ENCODE data around the gene GARRE1.

Gene GARRE1

GRCh38 chr19:34299576-34299975, 45.2 kb downstream of the GARRE1 start:
- no peak for DNase-seq

GRCh38 chr19:34300380-34300779, 46.0 kb downstream of the GARRE1 start:
- DNase-seq, result no peak

GRCh38 chr19:34300962-34301361, 46.6 kb downstream of the GARRE1 start:
- DNase-seq, result no peak

Measured in NCI-H1092 treated with DMSO at 0.1 percent for 48 hours (cell line).